Pancreas (tissue), 10 donors: ENCODE data around the gene TSPAN14. TPM values are rescaled to one million over a fixed set of nuclear protein-coding genes. Genes with fewer than 3 reads are reported as not detected.

Source experiments
- ATAC-seq, 4 donors: fragments of 200-7000 bp; cut with Tn5 transposase; one replicate each; pipeline versions ENCODE4 v1.8.0 to v1.9.1; 2020; ENCODE audit warnings: mild to moderate bottlenecking in 4 of 4, moderate library complexity in 4 of 4
- DNase-seq, 6 donors: peaks; one replicate each; pipeline ENCODE4 v3.0.0-alpha.2; 2020
- FAIRE-seq: peaks from 2 replicates; lab custom pipeline; 2012; peaks lifted over from hg19 to GRCh38; lab: Jason Lieb, UNC
- H3K27ac ChIP-seq, 4 donors: fragments of 200-600 bp; sonication (generic); 1 replicate in 3 of 4; 2 replicates in 1 of 4; pipeline versions ENCODE4 v1.5.0 to v1.8.0; 2020
- H3K27me3 ChIP-seq, 4 donors: fragments of 200-600 bp; one replicate each; pipeline ENCODE4 v1.8.0; 2021
- H3K36me3 ChIP-seq, 3 donors: fragments of 200-600 bp; sonication (generic) in 1 of 3; one replicate each; pipeline versions ENCODE4 v1.5.0 to v1.8.0; 2020 to 2021
- H3K4me1 ChIP-seq, 3 donors: fragments of 200-600 bp; one replicate each; pipeline ENCODE4 v1.8.0; 2021
- H3K4me3 ChIP-seq, 4 donors: fragments of 200-600 bp; sonication (generic) in 2 of 4; one replicate each; pipeline versions ENCODE4 v1.5.0 to v1.8.0; 2020 to 2021
- H3K9me3 ChIP-seq, 4 donors: fragments of 200-600 bp; one replicate each; pipeline ENCODE4 v1.8.0; 2021
- CTCF ChIP-seq, 4 donors: fragments of 200-600 bp; sonication (generic) in 3 of 4; IDR thresholded peaks; one replicate each; pipeline versions ENCODE4 v1.5.0 to v1.8.0; 2021; ENCODE audit warnings: antibody characterized with exemption in 4 of 4
- WGBS, 2 donors: extraction: QIAGEN DNeasy Blood & Tissue Kit; methylation state at CpG; one replicate each; pipeline ENCODE4 v1.1.7; 2013; 5-methylcytosine and 5-hydroxymethylcytosine counted together
- intact Hi-C, 3 donors: fragments of 100-400 bp; cut with DNase I; formaldehyde crosslinking; loops; one replicate each; pipeline versions ENCODE4 v1.11.1 to v1.14.2; 2022
- polyA plus RNA-seq, 2 donors: library from polyadenylated mRNA; stranded (reverse); fragments of 200-250 nt; gene quantifications; one replicate each; pipeline ENCODE4 v1.2.3, GENCODE V29; 2013
- total RNA-seq, 6 donors: library from RNA; stranded (reverse); fragmentation: NEBNext Ultra II Directional in 4 of 6; extraction: Animal tissue kit (Norgen Biotek cat#: 25700) in 4 of 6; gene quantifications; one replicate each; pipeline versions ENCODE4 v1.2.1 to v1.2.4, GENCODE V29; 2021 to 2023
- donor health status: healthy with polysubstance abuse.
- donor health status: DM: no; HTN: no; CAD: no; lungs with moderate emphysema.
- donor health status: DM: no; HTN: no; CAD: no.
- donor health status: control.
- donor health status: control.
- donor health status: Bipolar disorder and iron deficiency.
- donor health status: DM: yes; HTN: yes; CAD: no.
- donor health status: DM: no; HTN: no; CAD: no.
- donor health status: DM: no; HTN: no; CAD: no.
- donor health status: DM: yes; HTN: yes; CAD: no.

Gene TSPAN14
- total and polyA plus RNA-seq, 8 donors, result 10.6 to 61.9 (median 23.2) TPM

DNA sequence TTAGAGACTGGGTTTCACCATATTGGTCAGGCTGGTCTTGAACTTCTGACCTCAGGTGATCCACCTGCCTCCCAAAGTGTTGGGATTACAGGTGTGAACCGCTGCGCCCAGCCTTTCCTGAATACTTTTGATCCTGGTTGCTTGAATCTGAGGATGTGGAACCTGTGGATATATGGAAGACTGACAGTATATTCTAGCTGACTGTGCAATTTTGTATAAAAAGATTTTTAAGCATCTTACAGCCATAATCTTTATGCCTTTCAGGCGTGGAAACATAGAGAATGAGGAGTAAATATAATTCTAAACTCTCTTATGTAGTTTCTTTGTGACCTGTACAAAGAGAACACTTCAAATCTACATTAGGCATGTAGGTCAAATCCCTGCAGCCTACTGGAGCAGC is 16.2 kb downstream of the TSPAN14 start:
- no peak for ATAC-seq
- TF ChIP-seq CTCF (IDR thresholded peaks at IDR 0.05), result no peak
- intact Hi-C loops, result no loop called here
- WGBS, 2 donors, result 94 to 95% methylated on average over 3 of the region's 3 CpGs
- Histone ChIP-seq H3K27me3 (no peaks in the 10 kb centered on the region), H3K9me3 (no peaks in the 10 kb centered on the region), H3K4me1 (peaks cover 4 to 19% (median 19%) of the 10 kb centered on the region in 3 donors), H3K27ac (no peak overlapping the region), H3K4me3 (no peak overlapping the region), H3K36me3 (no peaks in the 10 kb centered on the region)
- DNase-seq, result no peak
- FAIRE-seq, result no peak

- ATAC-seq (no peak), DNase-seq (peak in 1 of 6 donors; percentile 11), FAIRE-seq (no peak)
- intact Hi-C loops, result no loop called here
- no peak for TF ChIP-seq CTCF (IDR thresholded peaks at IDR 0.05)
- H3K9me3 ChIP-seq, result no peaks in the 10 kb centered on the region
- H3K4me3 ChIP-seq, result no peak overlapping the region
- H3K4me1 ChIP-seq, result peaks cover 4 to 13% (median 12%) of the 10 kb centered on the region in 3 donors
- H3K27me3 ChIP-seq, result no peaks in the 10 kb centered on the region
- WGBS, 2 donors, result 93 to 99% methylated on average over 3 of the region's 3 CpGs
- H3K36me3 ChIP-seq, result no peaks in the 10 kb centered on the region
- H3K27ac ChIP-seq, result peak overlapping the region in 1 of 4 donors; percentile 1
Measured at GRCh38 chr10:80471001-80471400, 16.9 kb downstream of the TSPAN14 start.

- Histone ChIP-seq H3K9me3 (no peaks in the 10 kb centered on the region), H3K27me3 (no peaks in the 10 kb centered on the region), H3K4me1 (peaks cover 4 to 12% (median 11%) of the 10 kb centered on the region in 3 donors), H3K4me3 (no peak overlapping the region), H3K36me3 (no peaks in the 10 kb centered on the region), H3K27ac (no peak overlapping the region)
- DNase-seq (peak in 1 of 6 donors; percentile 26), ATAC-seq (peak in 3 of 4 donors; percentile 10 to 16 (median 13)), FAIRE-seq (no peak)
- TF ChIP-seq CTCF (IDR thresholded peaks at IDR 0.05), result no peak
- WGBS, 2 donors, result 73 to 79% methylated on average over 4 of the region's 4 CpGs
- intact Hi-C loops, result no loop called here
Measured at GRCh38 chr10:80471715-80472233, 17.7 kb downstream of the TSPAN14 start.

GRCh38 chr10:80472234-80473095 is 18.4 kb downstream of the TSPAN14 start:
- 63 to 65% methylated on average over 9 of the region's 9 CpGs for whole genome bisulfite sequencing, 2 donors
- H3K27me3 ChIP-seq, result no peaks in the 10 kb centered on the region
- no peaks in the 10 kb centered on the region for H3K9me3 ChIP-seq
- no peaks in the 10 kb centered on the region for H3K36me3 ChIP-seq
- TF ChIP-seq CTCF (IDR thresholded peaks at IDR 0.05), result no peak
- intact Hi-C loops, result no loop called here
- no peak for DNase-seq
- FAIRE-seq, result no peak
- ATAC-seq, result peak in 2 of 4 donors; percentile 27 to 37
- peak overlapping the region in 1 of 4 donors; percentile 29 for H3K27ac ChIP-seq
- no peak overlapping the region for H3K4me3 ChIP-seq
- peaks cover 4 to 12% (median 4%) of the 10 kb centered on the region in 3 donors for H3K4me1 ChIP-seq
